ENCODE measurements around the gene TCF4. TPM values are rescaled to one million over a fixed set of nuclear protein-coding genes. Genes with fewer than 3 reads are reported as not detected.

The TCF4 gene
- total RNA-seq, 1 experiment from 2014 or later: 104 TPM

DNA sequence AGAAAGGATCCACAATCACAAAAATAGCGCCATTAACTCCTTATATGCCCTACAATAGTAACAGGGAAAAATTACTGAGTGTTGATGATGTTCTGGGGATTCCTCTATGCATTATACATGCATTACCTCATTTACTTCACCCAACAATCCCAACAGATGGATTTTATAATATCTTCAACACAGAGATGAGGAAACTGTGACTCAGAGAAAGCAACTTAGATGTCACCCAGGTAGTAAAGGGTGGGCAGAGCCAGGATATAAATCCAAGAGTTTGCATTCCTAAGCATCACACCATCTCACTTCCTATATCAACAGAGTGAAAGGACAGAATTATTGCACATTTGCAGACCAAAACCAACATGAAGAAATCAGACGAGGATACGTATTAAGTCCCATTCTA is 144.2 kb downstream of the TCF4 start:
- Mint-ChIP-seq H3K4me1 (peaks cover 58% of the 10 kb centered on the region), H3K9me3 (peaks cover 19% of the 10 kb centered on the region), H3K27ac (peak overlapping the region; percentile 42), H3K27me3 (ENCODE audit: low read depth) (no peaks in the 10 kb centered on the region), H3K36me3 (peaks cover 21% of the 10 kb centered on the region), H3K4me3 (no peak overlapping the region)
- no peak for DNase-seq (ENCODE audit: low spot score)
- no peak for TF ChIP-seq CREB1 (CRISPR knock-in tag; IDR thresholded peaks at IDR 0.05)
- no peak for TF ChIP-seq IRF2 (CRISPR knock-in tag; IDR thresholded peaks at IDR 0.05; ENCODE audit: borderline replicate concordance, low read depth)
- POLR2A ChIA-PET: no interaction called here
- no peak for ATAC-seq
- CTCF ChIA-PET: no interaction called here

GRCh38 chr18:55442561-55442960 is 145.4 kb downstream of the TCF4 start:
- Mint-ChIP-seq H3K27me3 (ENCODE audit: low read depth) (no peaks in the 10 kb centered on the region), H3K4me1 (peaks cover 62% of the 10 kb centered on the region), H3K27ac (no peak overlapping the region), H3K36me3 (peaks cover 21% of the 10 kb centered on the region), H3K4me3 (no peak overlapping the region), H3K9me3 (peaks cover 19% of the 10 kb centered on the region)
- CTCF ChIA-PET: interaction anchor here (1.3 kb wide), 1 partner anchor 24 kb away, joined by 4 read pairs; no protein-coding TSS in a partner anchor
- POLR2A ChIA-PET: interaction anchor here (1.3 kb wide), 1 partner anchor 41 kb away, joined by 3 read pairs; no protein-coding TSS in a partner anchor
- ATAC-seq: no peak
- TF ChIP-seq GABPB1 (CRISPR knock-in tag; IDR thresholded peaks at IDR 0.05) (no peak), TCF7 (CRISPR knock-in tag; IDR thresholded peaks at IDR 0.05; ENCODE audit: low read depth) (no peak), CREM (CRISPR knock-in tag; IDR thresholded peaks at IDR 0.05) (no peak), ZNF423 (CRISPR knock-in tag; IDR thresholded peaks at IDR 0.05) (no peak), SMAD4 (CRISPR knock-in tag; IDR thresholded peaks at IDR 0.05) (no peak), ZNF263 (CRISPR knock-in tag; IDR thresholded peaks at IDR 0.05; ENCODE audit: low read depth) (no peak), FOXJ3 (CRISPR knock-in tag; IDR thresholded peaks at IDR 0.05; ENCODE audit: borderline replicate concordance) (no peak), SMAD3 (CRISPR knock-in tag; IDR thresholded peaks at IDR 0.05; ENCODE audit: borderline replicate concordance) (no peak)
- TF ChIP-seq, protein P1, sequence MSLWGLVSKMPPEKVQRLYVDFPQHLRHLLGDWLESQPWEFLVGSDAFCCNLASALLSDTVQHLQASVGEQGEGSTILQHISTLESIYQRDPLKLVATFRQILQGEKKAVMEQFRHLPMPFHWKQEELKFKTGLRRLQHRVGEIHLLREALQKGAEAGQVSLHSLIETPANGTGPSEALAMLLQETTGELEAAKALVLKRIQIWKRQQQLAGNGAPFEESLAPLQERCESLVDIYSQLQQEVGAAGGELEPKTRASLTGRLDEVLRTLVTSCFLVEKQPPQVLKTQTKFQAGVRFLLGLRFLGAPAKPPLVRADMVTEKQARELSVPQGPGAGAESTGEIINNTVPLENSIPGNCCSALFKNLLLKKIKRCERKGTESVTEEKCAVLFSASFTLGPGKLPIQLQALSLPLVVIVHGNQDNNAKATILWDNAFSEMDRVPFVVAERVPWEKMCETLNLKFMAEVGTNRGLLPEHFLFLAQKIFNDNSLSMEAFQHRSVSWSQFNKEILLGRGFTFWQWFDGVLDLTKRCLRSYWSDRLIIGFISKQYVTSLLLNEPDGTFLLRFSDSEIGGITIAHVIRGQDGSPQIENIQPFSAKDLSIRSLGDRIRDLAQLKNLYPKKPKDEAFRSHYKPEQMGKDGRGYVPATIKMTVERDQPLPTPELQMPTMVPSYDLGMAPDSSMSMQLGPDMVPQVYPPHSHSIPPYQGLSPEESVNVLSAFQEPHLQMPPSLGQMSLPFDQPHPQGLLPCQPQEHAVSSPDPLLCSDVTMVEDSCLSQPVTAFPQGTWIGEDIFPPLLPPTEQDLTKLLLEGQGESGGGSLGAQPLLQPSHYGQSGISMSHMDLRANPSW (CRISPR knock-in tag; conservative IDR thresholded peaks at IDR 0.05; ENCODE audit: low read depth): no peak
- TF ChIP-seq, protein P2, sequence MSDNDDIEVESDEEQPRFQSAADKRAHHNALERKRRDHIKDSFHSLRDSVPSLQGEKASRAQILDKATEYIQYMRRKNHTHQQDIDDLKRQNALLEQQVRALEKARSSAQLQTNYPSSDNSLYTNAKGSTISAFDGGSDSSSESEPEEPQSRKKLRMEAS (CRISPR knock-in tag; IDR thresholded peaks at IDR 0.05): no peak
- DNase-seq (ENCODE audit: low spot score): no peak

DNA sequence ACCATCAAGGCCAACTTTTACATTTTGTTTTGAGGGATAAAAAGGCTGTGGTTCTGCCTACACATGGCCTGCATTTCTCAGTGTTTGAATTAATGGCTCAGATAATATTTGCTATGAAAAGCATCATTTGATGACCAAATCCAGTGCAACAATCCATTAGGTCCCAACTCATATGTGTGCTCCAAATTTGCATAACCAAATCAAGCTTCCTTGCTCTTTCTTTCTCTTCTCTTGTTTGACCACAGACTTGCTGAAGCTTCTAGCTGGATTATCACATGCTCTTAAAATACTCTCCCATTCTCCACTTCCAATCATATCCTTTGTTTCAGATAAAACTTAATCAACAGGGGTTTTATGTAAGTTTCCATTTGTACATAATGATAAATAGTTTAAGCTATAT is 147.0 kb downstream of the TCF4 start:
- DNase-seq (ENCODE audit: low spot score) (no peak), ATAC-seq (no peak)
- Mint-ChIP-seq H3K4me1 (peaks cover 71% of the 10 kb centered on the region), H3K4me3 (no peak overlapping the region), H3K27me3 (ENCODE audit: low read depth) (no peaks in the 10 kb centered on the region), H3K27ac (peak overlapping the region; percentile 73), H3K9me3 (peaks cover 12% of the 10 kb centered on the region), H3K36me3 (peaks cover 7% of the 10 kb centered on the region)
- CTCF ChIA-PET: no interaction called here
- TF ChIP-seq, protein P3, sequence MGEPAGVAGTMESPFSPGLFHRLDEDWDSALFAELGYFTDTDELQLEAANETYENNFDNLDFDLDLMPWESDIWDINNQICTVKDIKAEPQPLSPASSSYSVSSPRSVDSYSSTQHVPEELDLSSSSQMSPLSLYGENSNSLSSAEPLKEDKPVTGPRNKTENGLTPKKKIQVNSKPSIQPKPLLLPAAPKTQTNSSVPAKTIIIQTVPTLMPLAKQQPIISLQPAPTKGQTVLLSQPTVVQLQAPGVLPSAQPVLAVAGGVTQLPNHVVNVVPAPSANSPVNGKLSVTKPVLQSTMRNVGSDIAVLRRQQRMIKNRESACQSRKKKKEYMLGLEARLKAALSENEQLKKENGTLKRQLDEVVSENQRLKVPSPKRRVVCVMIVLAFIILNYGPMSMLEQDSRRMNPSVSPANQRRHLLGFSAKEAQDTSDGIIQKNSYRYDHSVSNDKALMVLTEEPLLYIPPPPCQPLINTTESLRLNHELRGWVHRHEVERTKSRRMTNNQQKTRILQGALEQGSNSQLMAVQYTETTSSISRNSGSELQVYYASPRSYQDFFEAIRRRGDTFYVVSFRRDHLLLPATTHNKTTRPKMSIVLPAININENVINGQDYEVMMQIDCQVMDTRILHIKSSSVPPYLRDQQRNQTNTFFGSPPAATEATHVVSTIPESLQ (CRISPR knock-in tag; IDR thresholded peaks at IDR 0.05): no peak
- no peak for TF ChIP-seq CTCF (IDR thresholded peaks at IDR 0.05)
- no peak for TF ChIP-seq NFE2L1 (CRISPR knock-in tag; IDR thresholded peaks at IDR 0.05)
- TF ChIP-seq CBFB (CRISPR knock-in tag; IDR thresholded peaks at IDR 0.05; ENCODE audit: low read depth): no peak
- POLR2A ChIA-PET: no interaction called here

Measured in WTC11 (cell line).